DMS 273 (cell line): ENCODE measurements around the gene VWA5B1.

Experiments
- DNase-seq: peaks from one replicate; lab custom pipeline; 2025; ENCODE audit not compliant: unreplicated experiment; lab: John Stamatoyannopoulos, UW

Gene VWA5B1

GRCh38 chr1:20382711-20383110 lies 92.0 kb downstream of the VWA5B1 start:
- no peak for DNase-seq

GRCh38 chr1:20383631-20384030 lies 93.0 kb downstream of the VWA5B1 start:
- DNase-seq = no peak

GRCh38 chr1:20385630-20386029 lies 95.0 kb downstream of the VWA5B1 start:
- DNase-seq = no peak

GRCh38 chr1:20386323-20387081 lies 95.8 kb downstream of the VWA5B1 start:
- peak; percentile 75 for DNase-seq

- DNase-seq = no peak
Observed at GRCh38 chr1:20389571-20389970, 98.9 kb downstream of the VWA5B1 start.

- DNase-seq = no peak
Observed at GRCh38 chr1:20390589-20391331, 100.1 kb downstream of the VWA5B1 start.

- no peak for DNase-seq
Observed at GRCh38 chr1:20395255-20395654, 104.6 kb downstream of the VWA5B1 start.

- no peak for DNase-seq
Observed at GRCh38 chr1:20398744-20399143, 108.1 kb downstream of the VWA5B1 start.

- DNase-seq = no peak
Observed at GRCh38 chr1:20399196-20399595, 108.5 kb downstream of the VWA5B1 start.

- DNase-seq = no peak
Observed at GRCh38 chr1:20399606-20400180, 109.0 kb downstream of the VWA5B1 start.

GRCh38 chr1:20400341-20401177 lies 109.9 kb downstream of the VWA5B1 start:
- DNase-seq = peak; percentile 51

GRCh38 chr1:20401405-20402010 lies 110.8 kb downstream of the VWA5B1 start:
- DNase-seq = no peak

GRCh38 chr1:20402585-20403422 lies 112.1 kb downstream of the VWA5B1 start:
- DNase-seq = no peak

GRCh38 chr1:20403423-20404145 lies 112.9 kb downstream of the VWA5B1 start:
- DNase-seq = no peak

GRCh38 chr1:20404466-20404865 lies 113.8 kb downstream of the VWA5B1 start:
- peak; percentile 19 for DNase-seq
